ENCODE results near the gene ZNF891. TPM values are rescaled to one million over a fixed set of nuclear protein-coding genes. Genes with fewer than 3 reads are reported as not detected.
A peak's percentile ranks its signal among the peaks of the same experiment; 100 is the strongest.

Gene ZNF891
- total RNA-seq, 1 experiment from 2014 or later, result 3.8 TPM

DNA sequence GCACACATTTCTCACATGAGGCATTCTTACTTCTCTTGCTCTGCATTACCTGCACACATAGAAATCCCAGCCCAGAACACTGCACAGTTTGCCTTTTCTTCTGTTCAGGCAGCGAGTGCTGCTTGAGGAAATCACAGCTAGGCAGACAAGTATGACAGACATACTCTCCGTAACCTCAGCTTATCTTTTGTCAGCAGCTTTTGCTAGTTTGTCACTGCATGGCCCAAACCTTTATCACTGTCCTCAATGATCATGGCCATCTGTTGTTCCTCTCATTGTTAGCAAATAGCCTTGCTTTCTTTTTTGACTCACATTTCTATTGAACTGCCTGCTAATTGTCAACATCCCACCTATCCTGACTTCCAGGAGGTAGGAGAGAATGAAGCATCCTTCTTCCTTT is 5.7 kb upstream of the ZNF891 start (continued):
- TF ChIP-seq, protein P1, sequence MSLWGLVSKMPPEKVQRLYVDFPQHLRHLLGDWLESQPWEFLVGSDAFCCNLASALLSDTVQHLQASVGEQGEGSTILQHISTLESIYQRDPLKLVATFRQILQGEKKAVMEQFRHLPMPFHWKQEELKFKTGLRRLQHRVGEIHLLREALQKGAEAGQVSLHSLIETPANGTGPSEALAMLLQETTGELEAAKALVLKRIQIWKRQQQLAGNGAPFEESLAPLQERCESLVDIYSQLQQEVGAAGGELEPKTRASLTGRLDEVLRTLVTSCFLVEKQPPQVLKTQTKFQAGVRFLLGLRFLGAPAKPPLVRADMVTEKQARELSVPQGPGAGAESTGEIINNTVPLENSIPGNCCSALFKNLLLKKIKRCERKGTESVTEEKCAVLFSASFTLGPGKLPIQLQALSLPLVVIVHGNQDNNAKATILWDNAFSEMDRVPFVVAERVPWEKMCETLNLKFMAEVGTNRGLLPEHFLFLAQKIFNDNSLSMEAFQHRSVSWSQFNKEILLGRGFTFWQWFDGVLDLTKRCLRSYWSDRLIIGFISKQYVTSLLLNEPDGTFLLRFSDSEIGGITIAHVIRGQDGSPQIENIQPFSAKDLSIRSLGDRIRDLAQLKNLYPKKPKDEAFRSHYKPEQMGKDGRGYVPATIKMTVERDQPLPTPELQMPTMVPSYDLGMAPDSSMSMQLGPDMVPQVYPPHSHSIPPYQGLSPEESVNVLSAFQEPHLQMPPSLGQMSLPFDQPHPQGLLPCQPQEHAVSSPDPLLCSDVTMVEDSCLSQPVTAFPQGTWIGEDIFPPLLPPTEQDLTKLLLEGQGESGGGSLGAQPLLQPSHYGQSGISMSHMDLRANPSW (CRISPR knock-in tag; conservative IDR thresholded peaks at IDR 0.05; ENCODE audit: low read depth), result no peak
- TF ChIP-seq, protein P2, sequence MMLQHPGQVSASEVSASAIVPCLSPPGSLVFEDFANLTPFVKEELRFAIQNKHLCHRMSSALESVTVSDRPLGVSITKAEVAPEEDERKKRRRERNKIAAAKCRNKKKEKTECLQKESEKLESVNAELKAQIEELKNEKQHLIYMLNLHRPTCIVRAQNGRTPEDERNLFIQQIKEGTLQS (CRISPR knock-in tag; conservative IDR thresholded peaks at IDR 0.05), result no peak
- TF ChIP-seq, protein P3, sequence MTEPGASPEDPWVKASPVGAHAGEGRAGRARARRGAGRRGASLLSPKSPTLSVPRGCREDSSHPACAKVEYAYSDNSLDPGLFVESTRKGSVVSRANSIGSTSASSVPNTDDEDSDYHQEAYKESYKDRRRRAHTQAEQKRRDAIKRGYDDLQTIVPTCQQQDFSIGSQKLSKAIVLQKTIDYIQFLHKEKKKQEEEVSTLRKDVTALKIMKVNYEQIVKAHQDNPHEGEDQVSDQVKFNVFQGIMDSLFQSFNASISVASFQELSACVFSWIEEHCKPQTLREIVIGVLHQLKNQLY (CRISPR knock-in tag; IDR thresholded peaks at IDR 0.05), result no peak
- no peak for TF ChIP-seq FOXJ3 (CRISPR knock-in tag; IDR thresholded peaks at IDR 0.05; ENCODE audit: borderline replicate concordance)
- no peak for TF ChIP-seq FOXP1 (CRISPR knock-in tag; IDR thresholded peaks at IDR 0.05; ENCODE audit: borderline replicate concordance)
- no peak for TF ChIP-seq MYBL2 (CRISPR knock-in tag; IDR thresholded peaks at IDR 0.05)
- no peak for TF ChIP-seq EMX1 (CRISPR knock-in tag; IDR thresholded peaks at IDR 0.05)
- TF ChIP-seq ZNF219 (CRISPR knock-in tag; IDR thresholded peaks at IDR 0.05; ENCODE audit: borderline replicate concordance), result no peak

DNA sequence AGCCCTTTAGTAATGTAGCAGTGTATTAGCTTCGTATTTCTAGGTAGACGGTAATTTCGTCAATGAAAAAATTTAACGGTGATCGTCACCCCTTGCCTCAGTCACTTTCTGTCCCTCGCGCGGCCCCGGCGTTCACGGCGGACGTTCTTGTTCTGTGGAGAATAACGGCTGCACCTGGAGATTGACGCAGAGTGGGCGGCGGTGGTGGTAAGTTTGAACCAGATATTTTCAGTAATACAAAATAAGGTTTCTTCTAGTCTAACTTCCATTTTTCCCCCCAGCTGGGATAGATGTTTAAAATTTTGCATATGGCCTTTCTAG is 694 bp upstream of the ZNF891 start:
- H3K9me3 Mint-ChIP-seq, result peaks cover 35% of the 10 kb centered on the region
- no peak for ATAC-seq
- H3K4me3 Mint-ChIP-seq, result peak overlapping the region; percentile 96
- peak overlapping the region; percentile 100 for H3K27ac Mint-ChIP-seq
- peaks cover 70% of the 10 kb centered on the region for H3K36me3 Mint-ChIP-seq
- H3K27me3 Mint-ChIP-seq (ENCODE audit: low read depth), result peaks cover 1% of the 10 kb centered on the region
- CTCF ChIA-PET, result interaction anchor here (1.5 kb wide), 1 partner anchor 50 kb away, joined by 9 read pairs; the partner anchor contains the start of gene ZNF268
- POLR2A ChIA-PET, result interaction anchor here (1.5 kb wide), 1 partner anchor 51 kb away, joined by 6 read pairs; no protein-coding TSS in a partner anchor
- peak; percentile 17 for DNase-seq (ENCODE audit: low spot score)
- H3K4me1 Mint-ChIP-seq, result peaks cover 7% of the 10 kb centered on the region
- TF ChIP-seq JAZF1 (CRISPR knock-in tag; IDR thresholded peaks at IDR 0.05) (no peak), JUN (CRISPR knock-in tag; IDR thresholded peaks at IDR 0.05) (no peak), TEAD4 (CRISPR knock-in tag; IDR thresholded peaks at IDR 0.05) (no peak), ZBTB21 (CRISPR knock-in tag; IDR thresholded peaks at IDR 0.05; ENCODE audit: borderline replicate concordance) (no peak), CBFB (CRISPR knock-in tag; IDR thresholded peaks at IDR 0.05; ENCODE audit: low read depth) (no peak), IRF2 (CRISPR knock-in tag; IDR thresholded peaks at IDR 0.05; ENCODE audit: borderline replicate concordance, low read depth) (no peak), ZNF317 (CRISPR knock-in tag; IDR thresholded peaks at IDR 0.05; ENCODE audit: borderline replicate concordance, low read depth) (no peak), ETV6 (CRISPR knock-in tag; IDR thresholded peaks at IDR 0.05) (no peak)
- TF ChIP-seq, protein P4, sequence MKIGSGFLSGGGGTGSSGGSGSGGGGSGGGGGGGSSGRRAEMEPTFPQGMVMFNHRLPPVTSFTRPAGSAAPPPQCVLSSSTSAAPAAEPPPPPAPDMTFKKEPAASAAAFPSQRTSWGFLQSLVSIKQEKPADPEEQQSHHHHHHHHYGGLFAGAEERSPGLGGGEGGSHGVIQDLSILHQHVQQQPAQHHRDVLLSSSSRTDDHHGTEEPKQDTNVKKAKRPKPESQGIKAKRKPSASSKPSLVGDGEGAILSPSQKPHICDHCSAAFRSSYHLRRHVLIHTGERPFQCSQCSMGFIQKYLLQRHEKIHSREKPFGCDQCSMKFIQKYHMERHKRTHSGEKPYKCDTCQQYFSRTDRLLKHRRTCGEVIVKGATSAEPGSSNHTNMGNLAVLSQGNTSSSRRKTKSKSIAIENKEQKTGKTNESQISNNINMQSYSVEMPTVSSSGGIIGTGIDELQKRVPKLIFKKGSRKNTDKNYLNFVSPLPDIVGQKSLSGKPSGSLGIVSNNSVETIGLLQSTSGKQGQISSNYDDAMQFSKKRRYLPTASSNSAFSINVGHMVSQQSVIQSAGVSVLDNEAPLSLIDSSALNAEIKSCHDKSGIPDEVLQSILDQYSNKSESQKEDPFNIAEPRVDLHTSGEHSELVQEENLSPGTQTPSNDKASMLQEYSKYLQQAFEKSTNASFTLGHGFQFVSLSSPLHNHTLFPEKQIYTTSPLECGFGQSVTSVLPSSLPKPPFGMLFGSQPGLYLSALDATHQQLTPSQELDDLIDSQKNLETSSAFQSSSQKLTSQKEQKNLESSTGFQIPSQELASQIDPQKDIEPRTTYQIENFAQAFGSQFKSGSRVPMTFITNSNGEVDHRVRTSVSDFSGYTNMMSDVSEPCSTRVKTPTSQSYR (CRISPR knock-in tag; IDR thresholded peaks at IDR 0.05), result no peak
- TF ChIP-seq, protein P5, sequence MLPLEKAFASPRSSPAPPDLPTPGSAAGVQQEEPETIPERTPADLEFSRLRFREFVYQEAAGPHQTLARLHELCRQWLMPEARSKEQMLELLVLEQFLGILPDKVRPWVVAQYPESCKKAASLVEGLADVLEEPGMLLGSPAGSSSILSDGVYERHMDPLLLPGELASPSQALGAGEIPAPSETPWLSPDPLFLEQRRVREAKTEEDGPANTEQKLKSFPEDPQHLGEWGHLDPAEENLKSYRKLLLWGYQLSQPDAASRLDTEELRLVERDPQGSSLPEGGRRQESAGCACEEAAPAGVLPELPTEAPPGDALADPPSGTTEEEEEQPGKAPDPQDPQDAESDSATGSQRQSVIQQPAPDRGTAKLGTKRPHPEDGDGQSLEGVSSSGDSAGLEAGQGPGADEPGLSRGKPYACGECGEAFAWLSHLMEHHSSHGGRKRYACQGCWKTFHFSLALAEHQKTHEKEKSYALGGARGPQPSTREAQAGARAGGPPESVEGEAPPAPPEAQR (CRISPR knock-in tag; IDR thresholded peaks at IDR 0.05), result no peak
- TF ChIP-seq, protein P6, sequence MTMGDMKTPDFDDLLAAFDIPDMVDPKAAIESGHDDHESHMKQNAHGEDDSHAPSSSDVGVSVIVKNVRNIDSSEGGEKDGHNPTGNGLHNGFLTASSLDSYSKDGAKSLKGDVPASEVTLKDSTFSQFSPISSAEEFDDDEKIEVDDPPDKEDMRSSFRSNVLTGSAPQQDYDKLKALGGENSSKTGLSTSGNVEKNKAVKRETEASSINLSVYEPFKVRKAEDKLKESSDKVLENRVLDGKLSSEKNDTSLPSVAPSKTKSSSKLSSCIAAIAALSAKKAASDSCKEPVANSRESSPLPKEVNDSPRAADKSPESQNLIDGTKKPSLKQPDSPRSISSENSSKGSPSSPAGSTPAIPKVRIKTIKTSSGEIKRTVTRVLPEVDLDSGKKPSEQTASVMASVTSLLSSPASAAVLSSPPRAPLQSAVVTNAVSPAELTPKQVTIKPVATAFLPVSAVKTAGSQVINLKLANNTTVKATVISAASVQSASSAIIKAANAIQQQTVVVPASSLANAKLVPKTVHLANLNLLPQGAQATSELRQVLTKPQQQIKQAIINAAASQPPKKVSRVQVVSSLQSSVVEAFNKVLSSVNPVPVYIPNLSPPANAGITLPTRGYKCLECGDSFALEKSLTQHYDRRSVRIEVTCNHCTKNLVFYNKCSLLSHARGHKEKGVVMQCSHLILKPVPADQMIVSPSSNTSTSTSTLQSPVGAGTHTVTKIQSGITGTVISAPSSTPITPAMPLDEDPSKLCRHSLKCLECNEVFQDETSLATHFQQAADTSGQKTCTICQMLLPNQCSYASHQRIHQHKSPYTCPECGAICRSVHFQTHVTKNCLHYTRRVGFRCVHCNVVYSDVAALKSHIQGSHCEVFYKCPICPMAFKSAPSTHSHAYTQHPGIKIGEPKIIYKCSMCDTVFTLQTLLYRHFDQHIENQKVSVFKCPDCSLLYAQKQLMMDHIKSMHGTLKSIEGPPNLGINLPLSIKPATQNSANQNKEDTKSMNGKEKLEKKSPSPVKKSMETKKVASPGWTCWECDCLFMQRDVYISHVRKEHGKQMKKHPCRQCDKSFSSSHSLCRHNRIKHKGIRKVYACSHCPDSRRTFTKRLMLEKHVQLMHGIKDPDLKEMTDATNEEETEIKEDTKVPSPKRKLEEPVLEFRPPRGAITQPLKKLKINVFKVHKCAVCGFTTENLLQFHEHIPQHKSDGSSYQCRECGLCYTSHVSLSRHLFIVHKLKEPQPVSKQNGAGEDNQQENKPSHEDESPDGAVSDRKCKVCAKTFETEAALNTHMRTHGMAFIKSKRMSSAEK (CRISPR knock-in tag; IDR thresholded peaks at IDR 0.05; ENCODE audit: borderline replicate concordance), result no peak
- TF ChIP-seq, protein P7, sequence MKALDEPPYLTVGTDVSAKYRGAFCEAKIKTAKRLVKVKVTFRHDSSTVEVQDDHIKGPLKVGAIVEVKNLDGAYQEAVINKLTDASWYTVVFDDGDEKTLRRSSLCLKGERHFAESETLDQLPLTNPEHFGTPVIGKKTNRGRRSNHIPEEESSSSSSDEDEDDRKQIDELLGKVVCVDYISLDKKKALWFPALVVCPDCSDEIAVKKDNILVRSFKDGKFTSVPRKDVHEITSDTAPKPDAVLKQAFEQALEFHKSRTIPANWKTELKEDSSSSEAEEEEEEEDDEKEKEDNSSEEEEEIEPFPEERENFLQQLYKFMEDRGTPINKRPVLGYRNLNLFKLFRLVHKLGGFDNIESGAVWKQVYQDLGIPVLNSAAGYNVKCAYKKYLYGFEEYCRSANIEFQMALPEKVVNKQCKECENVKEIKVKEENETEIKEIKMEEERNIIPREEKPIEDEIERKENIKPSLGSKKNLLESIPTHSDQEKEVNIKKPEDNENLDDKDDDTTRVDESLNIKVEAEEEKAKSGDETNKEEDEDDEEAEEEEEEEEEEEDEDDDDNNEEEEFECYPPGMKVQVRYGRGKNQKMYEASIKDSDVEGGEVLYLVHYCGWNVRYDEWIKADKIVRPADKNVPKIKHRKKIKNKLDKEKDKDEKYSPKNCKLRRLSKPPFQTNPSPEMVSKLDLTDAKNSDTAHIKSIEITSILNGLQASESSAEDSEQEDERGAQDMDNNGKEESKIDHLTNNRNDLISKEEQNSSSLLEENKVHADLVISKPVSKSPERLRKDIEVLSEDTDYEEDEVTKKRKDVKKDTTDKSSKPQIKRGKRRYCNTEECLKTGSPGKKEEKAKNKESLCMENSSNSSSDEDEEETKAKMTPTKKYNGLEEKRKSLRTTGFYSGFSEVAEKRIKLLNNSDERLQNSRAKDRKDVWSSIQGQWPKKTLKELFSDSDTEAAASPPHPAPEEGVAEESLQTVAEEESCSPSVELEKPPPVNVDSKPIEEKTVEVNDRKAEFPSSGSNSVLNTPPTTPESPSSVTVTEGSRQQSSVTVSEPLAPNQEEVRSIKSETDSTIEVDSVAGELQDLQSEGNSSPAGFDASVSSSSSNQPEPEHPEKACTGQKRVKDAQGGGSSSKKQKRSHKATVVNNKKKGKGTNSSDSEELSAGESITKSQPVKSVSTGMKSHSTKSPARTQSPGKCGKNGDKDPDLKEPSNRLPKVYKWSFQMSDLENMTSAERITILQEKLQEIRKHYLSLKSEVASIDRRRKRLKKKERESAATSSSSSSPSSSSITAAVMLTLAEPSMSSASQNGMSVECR (CRISPR knock-in tag; IDR thresholded peaks at IDR 0.05; ENCODE audit: borderline replicate concordance), result no peak
